ENCODE measurements around the gene SEC24A. TPM values are rescaled to one million over a fixed set of nuclear protein-coding genes. Genes with fewer than 3 reads are reported as not detected.
"Not testable (repeated sequence)": the region's sequence is repeated elsewhere in the genome, so short reads cannot be mapped to it uniquely, and the experiment has no call there.

The SEC24A gene
- total RNA-seq, 2 donors from 2014 or later: 15.5 to 20.0 TPM

DNA sequence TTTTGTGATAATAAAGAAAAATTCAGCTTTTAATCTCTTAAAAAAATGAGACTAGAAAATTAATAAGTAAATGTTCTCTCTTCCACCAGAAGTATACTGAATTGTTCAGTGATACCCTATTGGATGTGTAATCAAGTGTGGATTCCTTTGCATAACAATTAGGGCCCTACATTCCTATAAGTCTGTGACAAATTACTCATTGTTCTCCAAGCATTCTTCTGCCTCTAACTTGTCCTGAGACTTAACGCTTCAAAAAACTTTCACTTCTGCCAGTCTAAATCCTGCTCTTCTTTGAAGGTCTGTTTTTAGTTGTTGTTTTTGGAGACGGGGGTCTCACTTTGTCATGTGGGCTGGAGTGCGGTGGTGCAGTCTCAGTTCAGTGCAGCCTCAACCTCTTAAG is 100.8 kb downstream of the SEC24A start:
- WGBS: 85% methylated on average over 3 of the region's 3 CpGs
- Histone ChIP-seq H3K4me3 (no peak overlapping the region), H3K9me3 (no peaks in the 10 kb centered on the region), H3K27ac (no peak overlapping the region), H3K4me1 (replicated peaks) (no peaks in the 10 kb centered on the region), H3K36me3 (no peaks in the 10 kb centered on the region), H3K27me3 (replicated peaks; ENCODE audit: insufficient read depth) (no peaks in the 10 kb centered on the region)
- TF ChIP-seq POLR2AphosphoS5 (IDR thresholded peaks at IDR 0.05) (no peak), POLR2A (IDR thresholded peaks at IDR 0.05) (no peak)
- TF ChIP-seq, protein P1, sequence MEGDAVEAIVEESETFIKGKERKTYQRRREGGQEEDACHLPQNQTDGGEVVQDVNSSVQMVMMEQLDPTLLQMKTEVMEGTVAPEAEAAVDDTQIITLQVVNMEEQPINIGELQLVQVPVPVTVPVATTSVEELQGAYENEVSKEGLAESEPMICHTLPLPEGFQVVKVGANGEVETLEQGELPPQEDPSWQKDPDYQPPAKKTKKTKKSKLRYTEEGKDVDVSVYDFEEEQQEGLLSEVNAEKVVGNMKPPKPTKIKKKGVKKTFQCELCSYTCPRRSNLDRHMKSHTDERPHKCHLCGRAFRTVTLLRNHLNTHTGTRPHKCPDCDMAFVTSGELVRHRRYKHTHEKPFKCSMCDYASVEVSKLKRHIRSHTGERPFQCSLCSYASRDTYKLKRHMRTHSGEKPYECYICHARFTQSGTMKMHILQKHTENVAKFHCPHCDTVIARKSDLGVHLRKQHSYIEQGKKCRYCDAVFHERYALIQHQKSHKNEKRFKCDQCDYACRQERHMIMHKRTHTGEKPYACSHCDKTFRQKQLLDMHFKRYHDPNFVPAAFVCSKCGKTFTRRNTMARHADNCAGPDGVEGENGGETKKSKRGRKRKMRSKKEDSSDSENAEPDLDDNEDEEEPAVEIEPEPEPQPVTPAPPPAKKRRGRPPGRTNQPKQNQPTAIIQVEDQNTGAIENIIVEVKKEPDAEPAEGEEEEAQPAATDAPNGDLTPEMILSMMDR (IDR thresholded peaks at IDR 0.05): no peak
- no peak for DNase-seq (ENCODE audit: low spot score)
- intact Hi-C loops (cut with DNase I): no loop called here

DNA sequence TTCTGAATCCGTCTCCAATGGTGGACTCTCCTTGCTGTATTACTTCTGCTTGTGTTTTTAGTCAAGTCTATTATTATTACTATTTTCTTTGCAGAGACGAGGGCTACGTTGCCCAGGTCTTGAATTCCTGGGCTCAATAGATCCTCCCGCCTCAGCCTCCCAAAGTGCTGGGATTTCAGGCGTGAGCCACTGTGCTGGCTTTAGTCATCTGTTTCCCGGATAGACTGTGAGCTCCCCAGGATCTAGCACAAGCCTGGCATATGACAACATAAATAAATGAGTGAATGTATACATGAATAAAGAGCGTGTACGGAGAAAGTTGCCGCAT is 109.6 kb downstream of the SEC24A start:
- TF ChIP-seq, protein P1 (IDR thresholded peaks at IDR 0.05): no peak
- TF ChIP-seq POLR2AphosphoS5 (IDR thresholded peaks at IDR 0.05): no peak
- no peak for TF ChIP-seq POLR2A (IDR thresholded peaks at IDR 0.05)
- Histone ChIP-seq H3K27ac (peak overlapping the region in 1 of 2 donors; percentile 25), H3K9me3 (no peaks in the 10 kb centered on the region), H3K36me3 (no peaks in the 10 kb centered on the region), H3K27me3 (replicated peaks; ENCODE audit: insufficient read depth) (no peaks in the 10 kb centered on the region), H3K4me3 (peak overlapping the region; percentile 70 to 79), H3K4me1 (replicated peaks) (peaks cover 8% of the 10 kb centered on the region)
- intact Hi-C loops (cut with DNase I): no loop called here
- no peak for DNase-seq (ENCODE audit: low spot score)
- 20% methylated on average over 9 of the region's 9 CpGs for WGBS

DNA sequence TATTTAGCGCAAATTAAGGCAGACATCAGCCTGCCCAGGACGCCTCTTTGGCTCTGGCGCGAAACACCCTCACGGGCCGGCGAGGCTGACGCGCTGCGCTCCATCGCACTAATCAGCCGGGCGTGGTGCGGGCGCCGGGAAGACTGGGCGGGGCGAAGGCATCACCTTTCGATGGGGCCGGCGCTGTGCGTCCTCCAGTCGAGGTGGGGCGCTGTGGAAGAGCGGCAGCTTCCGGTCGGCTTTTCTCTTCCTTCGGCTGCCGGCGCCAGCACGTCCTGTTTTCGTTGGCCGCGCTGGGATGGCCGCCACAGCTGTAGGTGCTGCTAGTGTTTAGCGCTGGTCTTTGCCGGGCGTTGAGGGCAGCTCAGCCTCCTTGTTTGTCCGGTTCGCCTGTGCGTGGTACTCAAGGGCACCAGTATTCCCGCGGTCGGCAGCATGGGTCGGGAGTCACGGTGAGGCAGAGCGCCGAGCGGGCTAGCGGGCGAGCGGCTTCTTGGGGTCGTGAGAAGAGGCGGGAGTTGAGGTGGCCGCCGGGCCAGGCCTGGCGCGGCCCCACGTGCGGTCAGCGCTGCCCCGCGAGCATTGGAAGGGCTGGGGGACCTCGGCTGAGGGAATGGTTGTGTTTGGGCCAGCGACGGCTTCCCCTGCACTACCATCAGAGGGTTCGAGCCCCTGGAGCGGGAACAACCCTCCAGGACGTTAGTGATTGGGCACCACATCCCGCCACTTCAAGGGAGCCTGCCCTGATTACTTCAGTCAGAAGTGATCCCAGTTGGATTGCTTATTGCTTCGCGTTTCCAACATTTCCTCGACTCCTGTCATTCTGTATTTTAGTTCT is 110.1 kb downstream of the SEC24A start, which contains the start of gene DDX46:
Gene DDX46, plus strand, starts transcription at position 276 of the 838 bp plus-strand sequence. Its CDS starts 160 bp downstream, at position 436.
- Histone ChIP-seq H3K36me3 (no peaks in the 10 kb centered on the region), H3K9me3 (no peaks in the 10 kb centered on the region), H3K27ac (peak within 1 kb of the TSS; percentile 25 to 52), H3K27me3 (replicated peaks; ENCODE audit: insufficient read depth) (no peaks in the 10 kb centered on the region), H3K4me3 (peak within 1 kb of the TSS; percentile 70 to 79), H3K4me1 (replicated peaks) (peaks cover 8% of the 10 kb centered on the region)
- under 1% methylated on average over 64 of the region's 73 CpGs for WGBS
- intact Hi-C loops (cut with DNase I): no loop called here
- peak; percentile 89 for DNase-seq (ENCODE audit: low spot score)
- TF ChIP-seq POLR2AphosphoS5 (IDR thresholded peaks at IDR 0.05) (peak; percentile 94), POLR2A (IDR thresholded peaks at IDR 0.05) (peak; percentile 31)
- TF ChIP-seq, protein P1 (IDR thresholded peaks at IDR 0.05): peak; percentile 28 to 83 (median 76)

DNA sequence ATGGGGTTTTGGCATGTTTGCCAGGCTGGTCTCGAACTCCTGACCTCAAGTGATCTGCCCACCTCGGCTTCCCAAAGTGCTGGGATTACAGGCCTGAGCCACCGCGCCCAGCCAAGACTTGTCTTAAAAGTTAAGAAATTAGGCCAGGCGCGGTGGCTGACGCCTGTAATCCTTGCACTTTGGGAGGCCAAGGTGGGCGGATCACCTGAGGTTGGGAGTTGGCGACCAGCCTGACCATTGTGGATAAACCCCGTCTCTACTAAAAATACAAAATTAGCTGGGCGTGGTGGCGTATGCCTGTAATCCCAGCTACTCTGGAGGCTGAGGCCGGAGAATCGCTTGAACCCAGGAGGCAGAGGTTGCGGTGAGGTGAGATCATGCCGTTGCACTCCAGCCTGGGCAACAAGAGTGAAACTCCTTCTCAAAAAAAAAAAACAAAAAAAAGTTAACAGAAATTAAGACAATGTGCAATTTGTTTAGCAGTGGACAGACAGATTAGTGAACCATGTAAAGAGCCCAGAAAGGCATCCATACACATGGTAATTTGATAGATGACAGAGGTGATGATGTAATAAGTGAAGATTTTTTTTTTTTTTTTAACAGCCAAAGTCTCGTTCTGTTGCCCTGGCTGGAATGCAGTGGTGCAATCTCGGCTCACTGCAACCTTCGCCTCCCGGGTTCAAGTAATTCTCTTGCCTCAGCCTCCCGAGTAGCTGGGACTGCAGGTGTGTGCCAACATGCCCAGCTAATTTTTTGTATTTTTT is 119.1 kb downstream of the SEC24A start:
- DNase-seq (ENCODE audit: low spot score); H3K36me3 ChIP-seq; intact Hi-C loops (cut with DNase I); H3K27me3 ChIP-seq (replicated peaks; ENCODE audit: insufficient read depth); H3K27ac ChIP-seq; H3K9me3 ChIP-seq; H3K4me3 ChIP-seq; H3K4me1 ChIP-seq (replicated peaks): not testable (repeated sequence)
- WGBS: 94% methylated on average over 21 of the region's 21 CpGs

DNA sequence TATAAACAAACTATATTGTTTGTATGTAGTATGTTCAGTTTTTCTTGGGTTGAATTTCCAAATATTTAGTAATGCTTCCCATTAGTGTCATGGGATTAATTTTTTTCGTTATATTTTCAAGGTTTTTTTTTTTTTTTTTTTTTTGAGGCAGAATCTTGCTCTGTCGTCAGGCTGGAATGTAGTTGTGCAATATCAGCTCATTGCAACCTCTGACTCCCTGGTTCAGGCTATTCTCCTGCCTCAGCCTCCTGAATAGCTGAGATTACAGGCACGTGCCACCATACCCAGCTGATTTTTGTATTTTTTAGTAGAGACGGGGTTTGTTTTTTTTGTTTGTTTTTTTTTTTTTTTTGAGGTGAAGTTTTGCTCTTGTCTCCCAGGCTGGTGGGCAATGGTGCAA is 120.6 kb downstream of the SEC24A start:
- no peaks in the 10 kb centered on the region for H3K9me3 ChIP-seq
- H3K36me3 ChIP-seq: no peaks in the 10 kb centered on the region
- no peak overlapping the region for H3K27ac ChIP-seq
- H3K4me3 ChIP-seq: no peak overlapping the region
- no peak for TF ChIP-seq POLR2AphosphoS5 (IDR thresholded peaks at IDR 0.05)
- TF ChIP-seq, protein P1 (IDR thresholded peaks at IDR 0.05): no peak
- no peak for TF ChIP-seq POLR2A (IDR thresholded peaks at IDR 0.05)
- H3K4me1 ChIP-seq (replicated peaks): no peaks in the 10 kb centered on the region
- WGBS: 77% methylated on average over 4 of the region's 4 CpGs
- intact Hi-C loops (cut with DNase I): no loop called here
- H3K27me3 ChIP-seq (replicated peaks; ENCODE audit: insufficient read depth): no peaks in the 10 kb centered on the region
- DNase-seq (ENCODE audit: low spot score): no peak

Measured in prostate gland (tissue), 2 donors.